GM13977 (cell line): ENCODE data around the gene SSTR4.

Experiments
- DNase-seq: peaks from one replicate; pipeline ENCODE4 v3.0.0; 2012; ENCODE audit warnings: low spot score
- in situ Hi-C: fragments of 300-500 bp; cut with MboI; formaldehyde crosslinking; loops from one replicate; pipeline ENCODE4 v1.12.0; 2022; ENCODE audit warnings: low sequenced_read_pairs, low pct_unique_long_range_greater_than_20kb, mixed read lengths, inconsistent platforms; ENCODE audit not compliant: unreplicated experiment
- TF ChIP-seq, protein P1 (sequence below): IDR thresholded peaks from 2 replicates; pipeline ENCODE4 v1.5.1; 2012; ENCODE audit warnings: mild to moderate bottlenecking, control low read depth; ENCODE audit not compliant: insufficient read depth; ENCODE audit errors: extremely low read depth, missing control alignments

The SSTR4 gene

GRCh38 chr20:23017516-23017915, 17.6 kb upstream of the SSTR4 start:
- in situ Hi-C loops = no loop called here
- DNase-seq = no peak
- TF ChIP-seq, protein P1, sequence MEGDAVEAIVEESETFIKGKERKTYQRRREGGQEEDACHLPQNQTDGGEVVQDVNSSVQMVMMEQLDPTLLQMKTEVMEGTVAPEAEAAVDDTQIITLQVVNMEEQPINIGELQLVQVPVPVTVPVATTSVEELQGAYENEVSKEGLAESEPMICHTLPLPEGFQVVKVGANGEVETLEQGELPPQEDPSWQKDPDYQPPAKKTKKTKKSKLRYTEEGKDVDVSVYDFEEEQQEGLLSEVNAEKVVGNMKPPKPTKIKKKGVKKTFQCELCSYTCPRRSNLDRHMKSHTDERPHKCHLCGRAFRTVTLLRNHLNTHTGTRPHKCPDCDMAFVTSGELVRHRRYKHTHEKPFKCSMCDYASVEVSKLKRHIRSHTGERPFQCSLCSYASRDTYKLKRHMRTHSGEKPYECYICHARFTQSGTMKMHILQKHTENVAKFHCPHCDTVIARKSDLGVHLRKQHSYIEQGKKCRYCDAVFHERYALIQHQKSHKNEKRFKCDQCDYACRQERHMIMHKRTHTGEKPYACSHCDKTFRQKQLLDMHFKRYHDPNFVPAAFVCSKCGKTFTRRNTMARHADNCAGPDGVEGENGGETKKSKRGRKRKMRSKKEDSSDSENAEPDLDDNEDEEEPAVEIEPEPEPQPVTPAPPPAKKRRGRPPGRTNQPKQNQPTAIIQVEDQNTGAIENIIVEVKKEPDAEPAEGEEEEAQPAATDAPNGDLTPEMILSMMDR = no peak

- in situ Hi-C loops = no loop called here
- TF ChIP-seq, protein P1 = no peak
- no peak for DNase-seq
These were observed 16.7 kb upstream of the SSTR4 start for GRCh38 chr20:23018432-23018831.

GRCh38 chr20:23018941-23019340, 16.2 kb upstream of the SSTR4 start:
- no peak for DNase-seq
- TF ChIP-seq, protein P1 = no peak
- in situ Hi-C loops = no loop called here

DNA sequence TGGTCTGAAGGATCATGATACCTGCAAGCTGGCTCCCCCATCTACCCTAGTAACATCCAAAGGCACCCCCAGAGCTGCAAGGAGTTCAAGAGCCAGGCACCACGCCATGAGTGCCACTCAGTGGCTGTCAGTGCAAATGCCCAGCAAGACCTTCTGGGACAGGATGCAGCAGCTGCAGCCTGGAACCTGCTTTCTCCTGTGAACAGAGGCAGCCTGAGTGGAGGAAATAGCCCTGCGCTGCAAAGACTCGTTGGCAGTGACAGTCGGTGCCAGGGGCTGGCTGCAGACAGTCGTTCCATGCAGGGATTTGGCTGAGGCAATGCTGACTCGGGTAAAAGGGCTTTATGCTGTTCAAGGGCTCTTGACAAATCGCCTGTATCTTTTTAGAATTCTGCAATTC, 15.7 kb upstream of the SSTR4 start:
- TF ChIP-seq, protein P1 = no peak
- DNase-seq = no peak
- in situ Hi-C loops = no loop called here

DNA sequence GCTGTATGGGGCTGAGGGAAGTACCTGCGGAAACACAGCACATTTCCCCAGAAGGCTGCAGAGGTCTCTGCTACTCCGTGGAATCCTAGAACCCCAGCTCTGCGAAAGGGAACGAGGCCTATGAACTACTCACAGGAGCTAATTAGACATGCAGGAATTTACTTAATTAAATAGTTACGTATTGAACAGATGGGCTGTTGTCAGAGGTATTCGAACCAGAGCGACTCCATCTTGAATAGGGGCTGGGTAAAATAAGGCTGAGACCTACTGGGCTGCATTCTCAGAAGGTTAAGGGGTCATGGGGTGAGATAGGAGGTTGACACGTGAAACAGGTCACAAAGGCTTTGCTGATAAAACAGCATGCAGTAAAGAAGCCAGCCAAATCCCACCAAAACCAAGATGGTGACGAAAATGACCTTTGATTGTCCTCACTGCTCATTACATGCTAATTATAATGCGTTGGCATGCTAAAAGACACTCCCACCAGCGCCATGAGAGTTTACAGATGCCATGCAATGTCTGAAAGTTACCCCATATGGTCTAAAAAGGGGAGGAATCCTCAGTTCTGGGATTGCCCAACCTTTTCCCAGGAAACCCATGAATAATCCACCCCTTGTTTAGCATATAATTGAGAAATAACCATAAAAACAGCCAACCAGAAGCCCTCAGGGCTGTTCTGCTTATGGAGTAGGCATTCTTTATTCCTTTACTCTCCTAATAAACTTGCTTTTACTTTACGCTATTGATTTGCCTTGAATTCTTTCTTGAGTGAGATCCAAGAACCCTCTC, 14.7 kb upstream of the SSTR4 start:
- in situ Hi-C loops = no loop called here
- TF ChIP-seq, protein P1 = no peak
- DNase-seq = no peak

DNA sequence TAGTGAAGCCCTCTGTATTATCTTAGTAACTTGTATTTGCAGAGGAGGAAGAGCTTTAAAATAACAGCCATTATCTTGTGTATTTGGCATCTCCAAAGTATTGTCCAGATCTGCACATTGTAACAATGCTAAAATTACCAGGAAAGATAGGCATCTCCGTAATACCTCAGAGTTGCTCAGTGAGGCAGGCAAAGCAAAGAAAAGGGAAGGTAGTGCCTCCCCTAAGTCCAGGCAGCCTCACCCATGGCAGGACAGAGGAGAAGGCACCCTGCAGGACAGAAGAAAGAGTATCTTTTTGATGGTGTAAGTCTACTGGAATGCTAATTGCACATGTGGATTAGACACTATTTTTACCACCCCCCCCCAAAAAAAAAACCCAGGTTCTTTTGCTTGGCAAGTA, 13.6 kb upstream of the SSTR4 start:
- TF ChIP-seq, protein P1 = no peak
- no peak for DNase-seq
- in situ Hi-C loops = no loop called here
